ENCODE data around the gene MOV10L1.
A peak's percentile ranks its signal among the peaks of the same experiment; 100 is the strongest.

MOV10L1 gene

GRCh38 chr22:50178871-50179869 lies 89.4 kb downstream of the MOV10L1 start:
- DNase-seq: no peak

GRCh38 chr22:50179937-50180726 lies 90.3 kb downstream of the MOV10L1 start:
- DNase-seq: no peak

GRCh38 chr22:50180727-50181521 lies 91.1 kb downstream of the MOV10L1 start:
- no peak for DNase-seq

DNA sequence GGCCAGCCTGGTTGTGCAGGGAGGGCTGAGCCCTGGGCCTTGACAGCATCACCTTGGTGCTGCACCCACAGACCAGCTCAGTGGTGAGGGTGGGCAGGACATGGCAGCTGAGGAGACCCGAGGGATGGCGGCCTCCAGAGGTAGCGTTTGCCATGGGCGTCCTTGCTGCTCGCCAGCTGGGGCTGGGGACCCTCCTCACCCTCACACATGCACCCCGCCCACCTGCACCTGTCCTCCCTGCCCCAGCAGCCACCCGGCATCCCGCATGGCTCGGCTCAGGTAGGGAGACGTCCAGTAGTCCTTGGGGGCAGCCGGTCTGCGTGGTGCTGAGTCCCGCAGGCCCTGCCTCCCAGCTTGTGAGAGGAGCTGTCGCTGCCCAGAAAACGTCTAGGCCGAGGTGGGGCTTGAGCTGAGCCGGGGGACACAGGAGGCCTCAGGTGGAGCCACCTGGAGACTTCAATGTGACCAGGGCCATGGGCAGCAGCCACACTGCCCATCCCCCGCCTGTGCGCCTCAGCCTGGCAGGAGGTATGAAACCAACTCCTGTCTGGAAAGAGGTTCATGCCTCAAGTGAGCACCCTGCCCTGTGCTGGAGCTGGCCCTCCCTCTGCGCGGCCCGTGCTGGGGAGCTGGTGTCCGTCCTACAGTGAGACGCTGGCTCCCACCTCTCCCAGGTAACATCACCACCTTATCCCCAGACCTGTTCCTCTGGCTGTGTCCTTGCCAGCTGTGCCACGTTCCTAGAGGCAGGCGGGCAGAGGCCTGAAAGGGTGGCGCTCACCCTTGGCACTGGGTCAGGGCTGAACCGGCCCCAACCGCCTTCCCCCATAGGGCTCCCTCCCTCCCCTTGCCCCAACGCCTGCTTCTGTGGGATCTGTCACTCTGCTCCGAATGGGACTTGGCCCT lies 92.6 kb downstream of the MOV10L1 start:
- DNase-seq: no peak

DNA sequence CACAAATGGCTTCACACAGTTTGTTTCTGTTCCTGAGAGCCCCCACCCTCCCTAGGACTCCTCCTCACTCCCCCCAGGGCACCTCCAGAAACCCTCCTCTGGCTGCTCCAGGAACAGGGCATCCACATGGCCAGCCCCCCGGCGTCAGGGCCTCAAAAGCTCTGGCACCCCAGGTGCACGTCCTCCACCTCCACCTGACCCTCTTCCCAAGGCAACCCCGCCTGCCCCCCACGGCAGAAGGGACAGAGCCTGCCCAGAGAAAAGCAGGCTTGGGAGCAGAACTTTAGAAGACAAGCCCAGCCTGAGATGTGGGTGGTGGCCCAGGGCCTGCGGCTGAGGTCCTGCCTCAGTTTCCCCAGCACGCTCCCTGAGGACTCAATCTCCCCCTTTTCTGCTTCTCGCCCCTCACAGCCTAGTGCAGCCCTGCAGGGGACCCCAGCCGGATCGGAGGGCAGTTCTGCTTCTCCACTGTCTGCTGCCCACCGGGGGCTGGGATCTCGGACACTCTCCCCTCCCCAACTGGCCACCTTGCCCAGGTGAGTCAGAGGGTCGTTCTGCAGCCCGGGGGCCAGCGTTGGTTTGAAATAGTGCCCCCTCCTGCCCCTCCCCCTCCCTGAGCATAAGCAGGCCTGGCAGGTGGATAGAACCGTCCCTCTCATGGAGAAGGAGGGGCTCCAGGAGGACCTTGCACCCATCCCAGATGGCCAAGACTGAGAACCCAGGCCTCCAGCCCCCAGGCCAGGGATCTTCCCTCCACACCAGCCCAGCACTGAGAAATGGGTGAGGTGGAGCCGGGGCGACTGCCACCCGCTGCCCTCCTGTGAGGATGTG lies 93.5 kb downstream of the MOV10L1 start:
- DNase-seq: no peak

DNA sequence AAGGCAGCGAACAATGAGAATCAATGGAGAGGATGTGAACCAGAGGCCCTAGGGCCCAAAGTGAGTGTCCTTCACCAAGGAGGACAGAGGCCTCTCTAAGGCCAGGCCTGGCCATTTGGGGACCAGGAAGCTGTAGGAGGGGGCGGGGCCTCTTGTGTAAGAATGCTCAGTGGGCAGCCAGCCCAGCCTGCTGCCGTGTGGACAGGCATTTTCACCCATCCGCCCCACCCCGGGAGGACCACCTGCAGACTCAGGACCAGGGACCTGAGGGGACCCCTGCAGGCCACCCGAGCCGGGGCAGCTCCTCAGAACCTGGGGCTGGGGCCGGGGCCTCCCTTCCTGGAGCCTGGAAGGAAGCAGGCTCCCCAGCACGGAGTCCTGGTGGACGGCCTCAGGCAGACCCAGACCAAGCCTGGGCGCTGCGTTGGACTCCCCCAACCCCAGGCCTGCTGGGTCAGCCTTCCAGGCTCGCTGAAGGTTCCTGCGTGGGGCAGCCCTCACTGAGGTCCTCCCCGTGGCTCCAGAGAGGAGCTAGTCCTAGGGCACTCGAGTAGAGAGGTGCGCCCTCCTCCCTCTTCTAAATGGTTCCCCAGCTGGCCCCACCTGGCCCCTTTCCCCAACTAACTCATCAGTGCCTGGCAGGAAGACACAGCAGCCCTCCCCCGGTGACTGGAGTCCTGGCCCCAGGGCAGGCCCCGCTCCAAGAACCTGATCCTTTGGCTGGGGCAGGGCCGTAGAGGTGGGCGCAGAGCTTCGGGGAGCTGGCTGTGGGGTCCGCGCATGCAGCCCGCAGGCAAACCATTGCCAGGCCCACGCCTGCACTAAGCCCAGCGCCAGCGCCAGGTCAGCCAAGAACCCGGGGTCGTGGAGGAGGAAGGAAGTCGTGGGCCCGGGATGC lies 94.4 kb downstream of the MOV10L1 start:
- DNase-seq: no peak

DNA sequence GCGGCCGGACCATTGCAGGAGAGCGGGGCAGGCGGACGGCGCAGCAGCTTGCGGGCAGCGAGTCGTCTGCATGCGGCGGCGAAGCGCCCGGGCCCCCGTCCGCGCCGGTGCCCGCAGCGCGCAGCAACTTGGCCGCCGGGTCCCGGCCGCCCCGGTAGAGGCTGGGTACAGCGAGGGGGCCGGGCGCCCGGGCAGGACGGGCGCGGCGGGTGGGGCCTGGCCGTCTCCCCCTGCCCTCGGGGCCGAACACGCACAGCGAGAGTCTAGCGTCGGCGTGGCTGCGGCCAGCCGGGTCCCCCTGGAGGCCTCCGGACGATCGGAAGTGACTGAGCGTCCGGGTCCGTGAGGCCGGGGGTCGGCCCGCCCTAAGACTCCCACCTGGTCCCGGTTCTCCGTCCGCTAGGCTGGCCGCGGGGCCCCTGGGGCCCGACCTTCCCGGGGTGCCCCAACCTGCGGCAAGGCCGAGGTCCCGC lies 95.1 kb downstream of the MOV10L1 start:
- DNase-seq: no peak

DNA sequence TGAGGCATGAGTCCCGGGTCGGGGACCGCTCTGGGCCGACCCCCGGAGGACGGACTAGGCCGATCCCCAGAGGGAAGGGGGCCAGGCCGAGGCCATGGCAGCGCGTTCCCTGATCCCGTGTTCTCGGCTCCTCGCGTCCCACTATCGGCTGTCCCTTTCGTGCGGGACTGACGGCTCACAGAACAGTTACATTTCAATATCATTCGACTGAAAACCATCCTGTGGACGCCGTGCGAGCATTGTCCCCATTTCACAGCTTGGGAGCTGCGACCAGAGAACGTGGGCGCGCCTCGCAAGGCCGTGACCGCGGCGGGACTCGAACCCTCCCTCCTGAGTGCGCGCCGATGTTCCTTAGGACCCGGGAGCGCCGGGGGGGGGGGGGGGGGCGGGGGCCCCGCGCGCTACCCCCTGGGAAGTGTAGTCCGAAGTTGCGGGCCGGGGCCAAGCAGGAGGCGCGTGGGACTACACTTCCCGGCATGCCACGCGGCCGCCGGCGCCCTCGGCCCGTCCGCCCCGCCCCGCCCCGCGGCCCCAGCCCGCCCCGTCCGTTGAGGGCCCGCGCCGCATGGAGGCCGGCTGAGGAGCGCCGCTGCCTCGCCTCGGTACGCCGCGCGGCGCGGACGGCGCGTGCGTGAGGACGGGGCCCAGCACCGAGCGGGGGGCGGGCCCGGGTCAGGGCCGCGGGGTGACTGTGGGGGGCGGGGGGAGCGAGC lies 95.7 kb downstream of the MOV10L1 start, which contains the start of gene TRABD:
TSS of gene TRABD (plus strand) at position 539 of the 713 bp plus-strand sequence. CDS start 7,148 bp downstream, outside the sequence.
- peak; percentile 90 for DNase-seq

GRCh38 chr22:50186181-50186714 lies 96.4 kb downstream of the MOV10L1 start:
- DNase-seq: no peak

DNA sequence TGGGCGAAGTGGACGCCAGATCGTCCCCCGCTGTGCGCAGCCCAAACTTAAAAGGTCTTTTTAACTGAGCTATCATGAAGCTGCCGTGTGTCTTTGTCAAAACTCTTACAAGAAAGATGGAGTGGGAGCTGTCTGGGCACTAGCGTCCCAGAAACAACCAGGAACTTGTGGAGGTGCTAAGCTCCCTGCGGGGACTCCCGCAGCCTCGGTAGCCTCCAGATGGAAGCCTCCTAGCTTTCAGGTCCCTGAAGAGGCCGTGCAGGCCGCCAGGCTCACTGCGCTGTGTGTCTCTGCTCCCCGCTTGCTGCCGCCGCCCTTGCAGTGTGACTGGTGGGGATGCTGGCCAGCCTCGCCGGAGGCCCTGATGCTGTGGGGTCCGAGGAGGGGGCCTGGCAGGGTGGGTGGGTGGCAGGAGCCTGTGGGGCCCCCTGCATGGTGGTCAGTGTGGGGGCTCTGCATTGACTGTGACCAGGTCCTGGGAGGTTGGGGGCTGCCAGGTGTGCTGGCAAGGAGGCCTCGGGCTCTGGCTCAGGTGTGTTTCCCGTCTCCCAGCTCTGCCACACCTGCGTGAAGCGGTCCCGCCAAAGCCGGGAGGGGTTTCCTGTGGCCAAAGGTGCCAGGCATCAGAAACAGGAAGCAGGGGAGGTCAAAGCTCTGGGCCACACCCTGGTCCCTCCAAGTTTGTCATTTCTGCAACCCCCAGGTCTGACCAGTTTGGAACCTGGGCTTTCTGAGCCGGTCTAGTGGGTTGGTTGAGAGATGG lies 97.1 kb downstream of the MOV10L1 start:
- DNase-seq: no peak

DNA sequence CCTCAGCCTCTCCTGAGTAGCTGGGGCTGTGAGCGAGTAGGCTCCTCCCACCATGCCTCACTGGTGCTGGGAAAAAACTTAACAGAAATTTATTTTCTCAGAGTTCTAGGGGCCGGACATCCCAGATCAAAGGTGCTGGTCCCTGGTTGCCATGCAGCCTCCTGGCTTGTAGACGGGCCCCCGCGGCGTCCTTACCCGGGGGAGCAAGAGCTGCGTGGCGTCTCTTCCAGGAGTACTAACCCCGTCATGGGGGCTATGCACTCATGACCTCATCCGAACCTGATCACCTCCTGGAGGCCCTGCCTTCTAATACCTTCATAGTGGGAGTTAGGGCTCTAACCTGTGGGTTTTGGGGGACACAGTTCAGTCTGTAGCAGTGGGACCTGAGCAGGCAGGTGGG lies 98.5 kb downstream of the MOV10L1 start:
- no peak for DNase-seq

DNA sequence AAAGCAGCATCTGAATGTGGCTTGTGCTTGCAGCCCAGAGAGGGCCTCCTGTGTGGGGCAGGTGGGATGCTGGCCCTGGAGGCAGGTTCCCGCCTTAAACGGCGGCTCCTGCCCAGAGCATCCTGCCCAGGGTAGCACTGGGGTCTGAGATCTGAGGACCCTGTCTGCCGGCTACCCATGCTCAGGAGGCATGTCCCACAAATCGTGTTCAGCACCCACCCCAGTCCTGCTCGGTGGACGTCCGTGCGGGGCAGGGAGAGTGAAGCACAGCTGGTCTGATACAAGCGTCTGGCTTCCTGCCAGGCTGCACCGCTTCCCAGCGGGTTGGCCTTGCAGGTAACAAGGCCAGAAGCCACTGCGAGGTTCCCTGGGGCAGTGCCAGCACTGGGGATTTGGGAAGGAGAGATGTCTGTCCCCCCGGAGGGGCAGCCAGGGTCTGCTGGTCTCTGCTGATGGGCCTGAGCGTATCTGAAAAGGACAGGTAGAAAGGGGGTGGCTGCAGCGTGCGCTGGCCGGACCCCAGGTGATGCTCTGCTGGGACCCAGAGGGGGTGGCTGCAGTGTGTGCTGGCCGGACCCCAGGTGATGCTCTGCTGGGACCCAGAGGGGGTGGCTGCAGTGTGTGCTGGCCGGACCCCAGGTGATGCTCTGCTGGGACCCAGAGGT lies 99.5 kb downstream of the MOV10L1 start:
- DNase-seq: no peak

DNA sequence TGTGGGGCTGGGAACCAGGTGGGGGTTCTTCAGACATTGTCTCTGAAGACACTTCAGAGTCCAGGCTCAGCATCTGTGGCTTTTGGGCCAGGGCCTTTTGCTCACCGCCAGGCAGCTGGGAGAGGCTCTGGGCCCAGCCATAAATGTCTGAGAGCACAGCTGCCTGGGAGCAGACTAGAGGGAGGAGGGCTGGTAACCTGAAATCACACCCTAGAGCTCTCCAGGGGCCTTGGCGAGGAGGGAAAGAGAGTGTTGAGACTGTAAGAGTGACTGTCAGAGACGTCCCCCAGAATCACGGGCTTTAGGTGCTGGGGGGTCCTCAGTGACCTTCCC lies 100.0 kb downstream of the MOV10L1 start:
- peak; percentile 81 for DNase-seq

GRCh38 chr22:50190182-50190940 lies 100.6 kb downstream of the MOV10L1 start:
- peak; percentile 82 for DNase-seq

GRCh38 chr22:50190941-50191741 lies 101.3 kb downstream of the MOV10L1 start:
- peak; percentile 47 for DNase-seq

Data from NCI-H1694 treated with DMSO at 0.1 percent for 48 hours (cell line).